ENCODE data around the gene AFMID.

GRCh38 chr17:78233678-78234077 is 46.5 kb downstream of the AFMID start:
- TF ChIP-seq, protein P1, sequence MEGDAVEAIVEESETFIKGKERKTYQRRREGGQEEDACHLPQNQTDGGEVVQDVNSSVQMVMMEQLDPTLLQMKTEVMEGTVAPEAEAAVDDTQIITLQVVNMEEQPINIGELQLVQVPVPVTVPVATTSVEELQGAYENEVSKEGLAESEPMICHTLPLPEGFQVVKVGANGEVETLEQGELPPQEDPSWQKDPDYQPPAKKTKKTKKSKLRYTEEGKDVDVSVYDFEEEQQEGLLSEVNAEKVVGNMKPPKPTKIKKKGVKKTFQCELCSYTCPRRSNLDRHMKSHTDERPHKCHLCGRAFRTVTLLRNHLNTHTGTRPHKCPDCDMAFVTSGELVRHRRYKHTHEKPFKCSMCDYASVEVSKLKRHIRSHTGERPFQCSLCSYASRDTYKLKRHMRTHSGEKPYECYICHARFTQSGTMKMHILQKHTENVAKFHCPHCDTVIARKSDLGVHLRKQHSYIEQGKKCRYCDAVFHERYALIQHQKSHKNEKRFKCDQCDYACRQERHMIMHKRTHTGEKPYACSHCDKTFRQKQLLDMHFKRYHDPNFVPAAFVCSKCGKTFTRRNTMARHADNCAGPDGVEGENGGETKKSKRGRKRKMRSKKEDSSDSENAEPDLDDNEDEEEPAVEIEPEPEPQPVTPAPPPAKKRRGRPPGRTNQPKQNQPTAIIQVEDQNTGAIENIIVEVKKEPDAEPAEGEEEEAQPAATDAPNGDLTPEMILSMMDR (conservative IDR thresholded peaks at IDR 0.05; ENCODE audit: low read depth in 2 of 2): no peak
- no peak for TF ChIP-seq POLR2AphosphoS5 (IDR thresholded peaks at IDR 0.05; ENCODE audit: low read depth)
- no peak for TF ChIP-seq EZH2 (IDR thresholded peaks at IDR 0.05; ENCODE audit: low read depth, unreplicated experiment)
- no peak for TF ChIP-seq EZH2phosphoT487 (IDR thresholded peaks at IDR 0.05; ENCODE audit: unreplicated experiment)
- no peak for TF ChIP-seq CREB1 (CRISPR knock-in tag; IDR thresholded peaks at IDR 0.05; ENCODE audit: low read depth)
- TF ChIP-seq, protein P2, sequence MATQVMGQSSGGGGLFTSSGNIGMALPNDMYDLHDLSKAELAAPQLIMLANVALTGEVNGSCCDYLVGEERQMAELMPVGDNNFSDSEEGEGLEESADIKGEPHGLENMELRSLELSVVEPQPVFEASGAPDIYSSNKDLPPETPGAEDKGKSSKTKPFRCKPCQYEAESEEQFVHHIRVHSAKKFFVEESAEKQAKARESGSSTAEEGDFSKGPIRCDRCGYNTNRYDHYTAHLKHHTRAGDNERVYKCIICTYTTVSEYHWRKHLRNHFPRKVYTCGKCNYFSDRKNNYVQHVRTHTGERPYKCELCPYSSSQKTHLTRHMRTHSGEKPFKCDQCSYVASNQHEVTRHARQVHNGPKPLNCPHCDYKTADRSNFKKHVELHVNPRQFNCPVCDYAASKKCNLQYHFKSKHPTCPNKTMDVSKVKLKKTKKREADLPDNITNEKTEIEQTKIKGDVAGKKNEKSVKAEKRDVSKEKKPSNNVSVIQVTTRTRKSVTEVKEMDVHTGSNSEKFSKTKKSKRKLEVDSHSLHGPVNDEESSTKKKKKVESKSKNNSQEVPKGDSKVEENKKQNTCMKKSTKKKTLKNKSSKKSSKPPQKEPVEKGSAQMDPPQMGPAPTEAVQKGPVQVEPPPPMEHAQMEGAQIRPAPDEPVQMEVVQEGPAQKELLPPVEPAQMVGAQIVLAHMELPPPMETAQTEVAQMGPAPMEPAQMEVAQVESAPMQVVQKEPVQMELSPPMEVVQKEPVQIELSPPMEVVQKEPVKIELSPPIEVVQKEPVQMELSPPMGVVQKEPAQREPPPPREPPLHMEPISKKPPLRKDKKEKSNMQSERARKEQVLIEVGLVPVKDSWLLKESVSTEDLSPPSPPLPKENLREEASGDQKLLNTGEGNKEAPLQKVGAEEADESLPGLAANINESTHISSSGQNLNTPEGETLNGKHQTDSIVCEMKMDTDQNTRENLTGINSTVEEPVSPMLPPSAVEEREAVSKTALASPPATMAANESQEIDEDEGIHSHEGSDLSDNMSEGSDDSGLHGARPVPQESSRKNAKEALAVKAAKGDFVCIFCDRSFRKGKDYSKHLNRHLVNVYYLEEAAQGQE (IDR thresholded peaks at IDR 0.05; ENCODE audit: unreplicated experiment): no peak
- TF ChIP-seq, protein P3, sequence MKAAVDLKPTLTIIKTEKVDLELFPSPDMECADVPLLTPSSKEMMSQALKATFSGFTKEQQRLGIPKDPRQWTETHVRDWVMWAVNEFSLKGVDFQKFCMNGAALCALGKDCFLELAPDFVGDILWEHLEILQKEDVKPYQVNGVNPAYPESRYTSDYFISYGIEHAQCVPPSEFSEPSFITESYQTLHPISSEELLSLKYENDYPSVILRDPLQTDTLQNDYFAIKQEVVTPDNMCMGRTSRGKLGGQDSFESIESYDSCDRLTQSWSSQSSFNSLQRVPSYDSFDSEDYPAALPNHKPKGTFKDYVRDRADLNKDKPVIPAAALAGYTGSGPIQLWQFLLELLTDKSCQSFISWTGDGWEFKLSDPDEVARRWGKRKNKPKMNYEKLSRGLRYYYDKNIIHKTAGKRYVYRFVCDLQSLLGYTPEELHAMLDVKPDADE (IDR thresholded peaks at IDR 0.05): no peak
- no peak for TF ChIP-seq STAT1 (IDR thresholded peaks at IDR 0.05; ENCODE audit: unreplicated experiment)
- TF ChIP-seq ZNF331 (CRISPR knock-in tag; IDR thresholded peaks at IDR 0.05; ENCODE audit: low read depth): no peak
